KOPT-K1 (cell line): ENCODE measurements around the gene EXD1.

Experiments used
- H3K27ac ChIP-seq: fragments of 200-600 bp; sonication (generic); 2 replicates; pipeline ENCODE4 v1.5.1; 2016; ENCODE audit warnings: antibody characterized with exemption, mild to moderate bottlenecking, low read depth, low read length; ENCODE audit not compliant: poor library complexity, severe bottlenecking
- H3K36me3 ChIP-seq: fragments of 200-600 bp; sonication (generic); 2 replicates; pipeline ENCODE4 v1.5.1; 2017; ENCODE audit warnings: antibody characterized with exemption, mild to moderate bottlenecking, low read length, moderate library complexity; ENCODE audit not compliant: insufficient read depth
- H3K9me3 ChIP-seq: fragments of 200-600 bp; sonication (generic); 2 replicates; pipeline ENCODE4 v1.5.1; 2017; ENCODE audit warnings: antibody characterized with exemption, low read length, mild to moderate bottlenecking; ENCODE audit not compliant: insufficient read depth, poor library complexity, severe bottlenecking

Gene EXD1

DNA sequence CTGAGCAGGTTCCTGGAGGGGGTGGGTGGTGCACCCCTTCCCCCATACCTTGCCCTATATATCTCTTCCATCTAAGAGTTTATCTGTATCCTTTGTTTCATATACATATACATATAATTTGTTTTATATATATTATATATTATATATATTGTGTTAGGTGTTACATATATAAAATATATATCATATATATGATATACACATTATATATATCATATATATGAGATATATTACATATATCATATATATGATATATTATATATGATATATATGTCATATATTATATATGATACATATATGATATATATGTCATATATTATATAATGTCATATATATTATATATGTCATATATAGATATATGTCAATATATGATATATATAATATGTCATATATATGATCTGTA, 31.1 kb downstream of the EXD1 start:
- H3K27ac ChIP-seq = no peak overlapping the region
- H3K36me3 ChIP-seq = no peaks in the 10 kb centered on the region
- H3K9me3 ChIP-seq = no peaks in the 10 kb centered on the region

DNA sequence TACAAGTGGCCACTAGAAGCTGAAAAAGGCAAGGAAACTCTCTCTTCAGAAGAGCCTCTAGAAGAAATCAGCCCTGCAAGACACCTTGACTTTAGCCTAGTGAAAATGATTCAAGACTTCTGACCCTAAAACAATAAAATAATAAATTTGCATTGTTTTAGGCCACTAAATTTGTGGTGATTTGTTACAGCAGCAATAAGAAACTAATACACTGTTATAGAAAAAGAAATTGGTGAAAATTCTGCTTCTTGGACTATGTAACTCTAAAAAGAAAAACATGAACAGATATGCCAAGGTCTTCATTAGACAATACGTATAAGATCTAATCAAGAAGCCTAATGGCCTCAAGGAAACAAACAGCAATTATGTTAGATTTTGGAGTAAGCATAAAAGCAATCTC, 36.1 kb downstream of the EXD1 start:
- Histone ChIP-seq H3K9me3 (no peaks in the 10 kb centered on the region), H3K27ac (no peak overlapping the region), H3K36me3 (no peaks in the 10 kb centered on the region)

DNA sequence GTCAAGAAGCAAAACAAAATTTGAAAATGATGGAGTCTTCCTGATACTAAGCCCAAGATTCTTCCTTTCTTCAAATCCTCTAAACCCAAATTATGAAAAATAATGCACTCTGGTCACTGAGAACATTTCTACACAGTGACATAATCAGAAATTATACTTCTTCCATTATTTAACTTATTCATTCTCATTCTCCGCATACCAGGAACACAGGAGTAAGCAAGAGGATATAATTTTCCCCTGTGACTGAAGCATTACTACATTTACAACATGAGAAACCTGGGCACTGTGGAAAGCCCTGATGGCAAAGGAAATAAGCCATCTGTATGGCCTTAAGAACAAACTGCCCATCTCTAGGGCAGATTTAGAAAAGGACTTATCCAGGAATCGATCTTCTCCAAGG, 47.0 kb downstream of the EXD1 start:
- Histone ChIP-seq H3K36me3 (no peaks in the 10 kb centered on the region), H3K27ac (no peak overlapping the region), H3K9me3 (no peaks in the 10 kb centered on the region)

DNA sequence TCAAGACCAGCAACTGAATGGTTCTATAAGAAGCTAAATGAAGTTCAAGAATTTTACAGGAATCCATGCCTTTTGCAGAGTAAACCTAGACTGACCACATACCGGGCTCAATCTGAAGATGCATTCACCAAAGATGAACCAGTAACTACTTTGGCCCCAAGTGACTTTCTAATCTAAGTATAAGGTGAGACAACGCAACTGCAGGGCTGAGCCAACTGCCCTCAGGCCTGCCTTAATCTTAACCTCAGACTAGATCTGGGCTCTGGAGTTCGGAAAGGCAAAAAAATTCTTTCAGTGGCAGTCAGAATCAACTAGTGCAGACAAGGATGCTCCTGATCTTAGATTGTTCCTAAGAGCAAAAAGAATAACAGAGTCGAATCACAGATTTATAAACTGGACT, 48.3 kb downstream of the EXD1 start:
- H3K9me3 ChIP-seq = no peaks in the 10 kb centered on the region
- no peaks in the 10 kb centered on the region for H3K36me3 ChIP-seq
- H3K27ac ChIP-seq = no peak overlapping the region

DNA sequence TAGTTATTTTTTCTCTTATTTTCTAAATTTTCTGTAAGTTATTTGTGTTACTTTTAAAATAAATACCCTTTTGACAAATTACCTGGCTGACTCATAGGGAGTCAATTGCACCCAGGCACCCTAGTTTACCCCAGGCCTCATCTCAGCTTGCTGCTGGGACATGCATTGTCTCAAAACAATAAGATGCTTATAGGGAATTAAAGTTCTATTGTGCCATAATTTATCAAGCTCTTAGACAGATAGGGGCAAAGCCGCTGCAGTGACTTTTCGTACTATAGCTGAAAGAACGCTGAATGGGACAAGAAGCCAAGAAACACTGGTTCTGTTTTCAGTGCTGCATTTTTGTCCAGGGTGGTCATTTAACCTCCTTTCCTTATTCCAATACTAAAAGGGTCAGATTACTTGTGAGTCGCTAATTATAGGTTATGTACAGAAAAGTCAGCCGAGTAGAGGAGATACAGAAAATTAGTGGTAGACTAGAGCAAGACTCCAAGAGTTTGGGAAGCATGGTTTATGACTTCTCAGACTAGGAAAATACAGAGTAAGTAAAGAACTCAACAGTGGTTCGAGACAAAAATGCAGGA, 50.3 kb downstream of the EXD1 start:
- H3K27ac ChIP-seq = no peak overlapping the region
- H3K9me3 ChIP-seq = no peaks in the 10 kb centered on the region
- no peaks in the 10 kb centered on the region for H3K36me3 ChIP-seq

DNA sequence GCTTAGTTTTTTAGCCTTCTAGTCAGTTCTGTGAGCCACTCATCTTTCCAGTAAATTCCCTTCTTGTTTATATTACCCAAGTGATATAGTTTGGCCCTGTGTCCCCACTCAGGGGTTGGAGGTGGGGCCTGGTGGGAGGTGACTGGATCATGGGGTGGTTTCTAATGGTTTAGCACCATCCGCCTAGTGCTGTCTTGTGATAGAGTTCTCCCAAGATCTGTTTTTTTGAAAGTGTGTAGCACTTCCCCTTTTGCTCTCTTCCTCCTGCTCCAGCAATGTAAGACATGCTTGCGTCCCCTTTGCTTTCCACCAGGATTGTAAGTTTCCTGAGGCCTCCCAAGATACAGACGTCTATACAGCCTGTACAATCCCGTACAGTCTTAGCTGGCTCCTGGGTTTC, 60.8 kb downstream of the EXD1 start:
- H3K27ac ChIP-seq = no peak overlapping the region
- no peaks in the 10 kb centered on the region for H3K9me3 ChIP-seq
- no peaks in the 10 kb centered on the region for H3K36me3 ChIP-seq

DNA sequence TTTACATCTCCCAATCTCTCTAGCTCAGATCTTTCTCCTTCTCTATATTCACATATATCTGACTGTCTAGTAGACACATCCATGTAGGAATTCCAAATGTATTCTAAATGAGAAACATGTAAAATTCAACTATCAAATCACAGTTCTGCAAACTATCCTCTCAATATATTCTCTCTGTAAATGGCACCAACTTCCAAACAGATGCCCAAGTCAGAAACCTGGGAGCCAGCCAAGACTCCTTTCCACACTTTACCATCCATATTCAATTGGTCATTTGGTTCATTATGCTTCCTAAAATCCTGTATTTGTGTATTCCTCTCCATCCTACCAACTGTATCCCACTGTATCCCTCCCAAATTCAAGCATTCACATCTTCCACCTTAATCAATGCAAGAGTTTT, 61.5 kb downstream of the EXD1 start:
- Histone ChIP-seq H3K27ac (no peak overlapping the region), H3K36me3 (no peaks in the 10 kb centered on the region), H3K9me3 (no peaks in the 10 kb centered on the region)

DNA sequence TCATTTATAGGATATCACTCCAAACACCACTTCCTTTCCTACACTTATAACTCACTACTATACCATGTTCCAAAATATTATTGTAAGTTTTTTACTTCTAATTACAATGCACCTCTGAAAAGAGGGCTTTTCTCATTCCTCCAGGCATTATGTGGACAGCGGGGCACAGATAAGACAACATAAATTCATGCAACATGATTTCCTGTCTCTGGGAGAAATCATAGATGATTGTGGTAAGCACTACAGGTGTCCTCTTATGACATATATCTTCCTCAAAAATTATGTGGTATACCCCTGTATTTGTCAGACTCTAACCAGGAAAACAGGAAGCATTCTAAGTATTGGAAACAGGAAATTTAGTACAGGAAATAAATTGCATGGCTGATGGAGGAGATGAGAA, 68.8 kb downstream of the EXD1 start:
- no peak overlapping the region for H3K27ac ChIP-seq
- no peaks in the 10 kb centered on the region for H3K9me3 ChIP-seq
- H3K36me3 ChIP-seq = no peaks in the 10 kb centered on the region

DNA sequence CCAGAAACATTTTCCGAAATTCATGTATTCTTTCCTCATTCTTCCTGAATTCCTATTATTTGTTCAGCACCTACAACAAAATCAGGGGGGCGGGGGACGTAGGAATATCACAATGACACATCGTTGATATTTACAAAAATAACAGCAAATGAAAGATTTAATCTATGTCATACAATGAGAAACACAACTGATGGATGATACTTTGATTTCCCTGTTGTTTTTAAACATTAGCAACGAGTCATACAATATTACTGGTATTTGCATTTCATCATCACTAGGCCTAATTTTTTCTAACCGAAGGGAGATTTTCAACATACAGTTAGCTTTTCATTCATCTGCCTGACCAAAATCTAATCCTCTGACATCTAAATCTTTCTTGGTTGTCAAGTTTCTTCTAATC, 69.2 kb downstream of the EXD1 start:
- no peaks in the 10 kb centered on the region for H3K9me3 ChIP-seq
- H3K36me3 ChIP-seq = no peaks in the 10 kb centered on the region
- no peak overlapping the region for H3K27ac ChIP-seq

DNA sequence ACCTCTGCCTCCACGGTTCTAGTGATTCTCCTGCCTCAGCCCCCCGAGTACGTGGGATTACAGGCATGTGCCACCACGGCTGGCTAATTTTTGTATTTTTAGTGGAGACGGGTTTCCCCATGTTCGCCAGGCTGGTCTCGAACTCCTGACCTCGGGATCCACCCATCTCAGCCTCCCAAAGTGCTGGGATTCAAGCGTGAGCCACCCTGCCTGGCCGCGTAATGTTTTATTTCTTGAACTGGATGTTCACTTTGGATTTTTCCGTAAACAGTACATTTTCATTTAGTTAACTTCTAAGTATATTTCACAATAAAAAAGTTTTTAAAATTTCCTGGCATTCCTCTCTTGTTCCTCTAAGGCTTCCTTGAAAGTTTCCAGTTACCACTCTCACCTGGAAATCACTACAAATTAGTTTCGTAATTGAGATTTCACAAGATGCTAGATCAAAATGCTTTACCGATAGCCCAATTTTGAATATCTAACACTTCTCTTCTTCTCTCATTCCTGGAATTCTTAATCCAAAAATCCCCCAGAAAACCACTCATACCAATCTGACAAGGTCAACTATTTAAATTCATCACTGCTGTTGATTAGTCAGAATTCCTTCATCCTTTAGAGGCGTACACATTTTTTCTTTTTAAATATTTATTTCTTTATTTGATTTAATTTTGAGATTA, 69.8 kb downstream of the EXD1 start:
- no peaks in the 10 kb centered on the region for H3K9me3 ChIP-seq
- no peaks in the 10 kb centered on the region for H3K36me3 ChIP-seq
- no peak overlapping the region for H3K27ac ChIP-seq

DNA sequence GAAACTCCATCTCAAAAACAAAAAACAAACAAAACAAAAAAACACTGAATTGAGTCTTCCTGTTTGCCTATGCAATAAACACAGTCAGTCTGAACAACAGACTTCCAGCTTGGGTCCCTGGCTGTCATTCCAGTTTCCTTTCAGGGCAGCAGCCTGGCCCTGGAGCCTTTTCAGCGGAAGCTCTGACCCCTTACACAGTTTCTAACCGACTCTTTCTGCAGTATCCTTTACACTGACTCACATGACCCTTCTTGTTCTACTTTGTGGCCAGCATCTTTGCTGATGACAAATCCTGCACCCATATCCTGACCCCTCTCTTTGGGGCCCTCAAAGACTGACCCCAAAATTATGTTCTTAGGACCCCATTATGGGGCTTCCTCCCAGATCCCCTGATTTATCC, 76.1 kb downstream of the EXD1 start:
- Histone ChIP-seq H3K9me3 (no peaks in the 10 kb centered on the region), H3K36me3 (no peaks in the 10 kb centered on the region), H3K27ac (no peak overlapping the region)

DNA sequence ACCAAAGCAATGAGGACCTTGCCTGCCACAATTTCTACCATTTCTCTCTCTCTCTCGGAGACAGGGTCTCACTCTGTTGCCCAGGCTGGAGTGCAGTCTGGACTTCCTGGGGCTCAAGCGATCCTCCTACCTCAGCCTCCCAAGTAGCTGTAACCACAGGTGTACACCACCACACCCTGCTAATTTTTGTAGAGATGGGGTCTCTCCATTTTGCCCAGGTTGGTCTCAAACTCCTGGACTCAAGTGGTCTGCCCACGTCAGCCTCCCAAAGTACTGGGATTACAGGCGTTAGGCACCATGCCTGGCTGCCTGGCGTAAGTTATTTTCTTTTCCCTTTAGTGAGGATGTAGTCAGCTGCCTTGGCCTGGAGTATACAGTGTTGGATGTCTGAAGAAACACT, 76.8 kb downstream of the EXD1 start:
- Histone ChIP-seq H3K27ac (no peak overlapping the region), H3K9me3 (no peaks in the 10 kb centered on the region), H3K36me3 (no peaks in the 10 kb centered on the region)

DNA sequence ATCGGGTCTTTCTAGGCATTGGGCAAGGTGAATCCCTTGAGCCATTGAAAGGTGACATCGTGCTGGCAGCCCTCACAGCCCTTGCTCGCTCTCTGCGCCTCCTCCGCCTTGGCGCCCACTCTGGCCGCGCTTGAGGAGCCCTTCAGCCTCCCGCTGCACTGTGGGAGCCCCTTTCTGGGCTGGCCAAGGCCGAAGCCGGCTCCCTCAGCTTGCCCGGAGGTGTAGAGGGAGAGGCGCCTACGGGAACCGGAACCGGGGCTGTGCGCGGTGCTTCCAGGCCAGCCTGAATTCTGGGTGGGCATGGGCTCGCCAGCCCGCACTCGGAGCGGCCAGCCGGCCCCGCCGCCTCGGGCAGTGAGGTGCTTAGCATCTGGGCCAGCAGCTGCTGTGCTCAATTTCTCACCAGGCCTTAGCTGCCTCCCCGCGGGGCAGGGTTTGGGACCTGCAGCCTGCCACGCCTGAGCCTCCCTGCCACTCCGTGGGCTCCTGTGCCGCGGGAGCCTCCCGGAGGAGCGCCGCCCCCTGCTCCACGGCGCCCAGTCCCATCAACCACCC, 79.0 kb downstream of the EXD1 start:
- Histone ChIP-seq H3K9me3 (no peaks in the 10 kb centered on the region), H3K36me3 (no peaks in the 10 kb centered on the region), H3K27ac (no peak overlapping the region)

DNA sequence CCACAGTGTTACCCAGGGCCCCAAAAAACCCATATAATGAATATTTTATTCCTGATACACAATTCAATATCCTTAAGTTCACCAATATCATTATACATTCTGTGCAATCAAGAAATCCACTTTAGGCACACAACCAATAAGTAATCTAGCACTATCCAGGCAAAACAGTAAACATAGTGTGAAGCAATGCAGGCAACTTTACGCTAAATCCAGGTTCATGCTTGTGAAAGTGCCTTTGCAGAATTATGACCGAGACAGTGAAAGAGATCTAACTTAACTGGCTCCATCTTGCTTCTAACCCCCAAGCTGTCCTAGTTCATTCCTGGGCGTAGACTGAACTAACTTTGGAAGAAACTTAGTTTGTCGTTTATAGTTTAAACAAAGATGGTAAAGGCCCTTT, 80.3 kb downstream of the EXD1 start:
- H3K9me3 ChIP-seq = no peaks in the 10 kb centered on the region
- H3K36me3 ChIP-seq = no peaks in the 10 kb centered on the region
- H3K27ac ChIP-seq = no peak overlapping the region

DNA sequence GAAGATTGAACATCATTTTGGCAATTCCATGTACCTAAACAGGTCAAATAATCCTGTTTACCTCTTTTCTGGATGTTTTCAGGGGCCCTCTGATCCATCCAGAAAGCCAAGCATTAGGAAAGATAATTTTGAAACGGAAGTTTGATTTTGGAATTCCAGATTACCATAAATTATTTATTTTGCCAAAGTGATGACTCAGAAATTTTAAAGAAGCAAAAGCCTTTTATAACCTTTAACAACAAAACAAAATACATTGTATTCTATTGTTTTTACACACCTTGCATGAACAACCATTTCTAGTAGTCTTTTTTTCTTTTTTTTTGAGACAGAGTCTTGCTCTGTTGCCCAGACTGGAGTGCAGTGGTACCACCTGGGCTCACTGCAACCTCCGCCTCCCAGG, 82.5 kb downstream of the EXD1 start:
- Histone ChIP-seq H3K9me3 (no peaks in the 10 kb centered on the region), H3K27ac (no peak overlapping the region), H3K36me3 (no peaks in the 10 kb centered on the region)

DNA sequence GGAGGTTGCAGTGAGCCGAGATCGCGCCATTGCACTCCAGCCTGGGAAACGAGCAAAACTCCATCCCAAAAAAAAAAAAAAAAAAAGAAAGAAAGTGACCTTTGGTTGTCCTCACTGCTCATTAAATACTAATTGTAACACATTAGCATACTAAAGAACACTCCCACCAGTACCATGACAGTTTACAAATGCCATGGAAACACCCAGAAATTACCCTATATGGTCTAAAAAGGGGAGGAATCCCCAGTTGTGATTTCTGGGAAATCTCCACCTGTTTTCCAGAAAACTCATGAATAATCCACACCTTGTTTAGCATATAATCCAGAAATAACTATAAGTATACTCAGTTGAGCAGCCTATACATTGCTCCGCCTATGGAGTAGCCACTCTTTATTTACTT, 90.9 kb downstream of the EXD1 start:
- H3K36me3 ChIP-seq = no peaks in the 10 kb centered on the region
- no peak overlapping the region for H3K27ac ChIP-seq
- no peaks in the 10 kb centered on the region for H3K9me3 ChIP-seq
